HTR-8/SVneo (cell line): Measurements from ENCODE around the gene SH3PXD2A.
A peak's percentile ranks its signal among the peaks of the same experiment; 100 is the strongest.

ENCODE experiments used
- DNase-seq: peaks from one replicate; pipeline ENCODE4 v3.0.0; 2011; ENCODE audit warnings: low spot score, mixed read lengths; ENCODE audit not compliant: insufficient read length
- FAIRE-seq: peaks from 2 replicates; lab custom pipeline; 2011; peaks lifted over from hg19 to GRCh38; lab: Jason Lieb, UNC

Gene SH3PXD2A

GRCh38 chr10:103582331-103583123 is 272.8 kb downstream of the SH3PXD2A start:
- DNase-seq = no peak
- no peak for FAIRE-seq

GRCh38 chr10:103581499-103581898 is 273.9 kb downstream of the SH3PXD2A start:
- no peak for DNase-seq
- no peak for FAIRE-seq

GRCh38 chr10:103580430-103580829 is 274.9 kb downstream of the SH3PXD2A start:
- DNase-seq (no peak), FAIRE-seq (no peak)

- FAIRE-seq (no peak), DNase-seq (no peak)
These were observed 275.4 kb downstream of the SH3PXD2A start for GRCh38 chr10:103580011-103580410.

- no peak for DNase-seq
- FAIRE-seq = no peak
These were observed 276.5 kb downstream of the SH3PXD2A start for GRCh38 chr10:103578782-103579382.

- DNase-seq (no peak), FAIRE-seq (no peak)
These were observed 278.5 kb downstream of the SH3PXD2A start for GRCh38 chr10:103576862-103577261.

GRCh38 chr10:103576076-103576471 is 279.3 kb downstream of the SH3PXD2A start:
- DNase-seq (no peak), FAIRE-seq (no peak)

- DNase-seq (no peak), FAIRE-seq (no peak)
These were observed 279.8 kb downstream of the SH3PXD2A start for GRCh38 chr10:103575416-103576075.

- DNase-seq (no peak), FAIRE-seq (no peak)
These were observed 281.0 kb downstream of the SH3PXD2A start for GRCh38 chr10:103574097-103575061.

- DNase-seq = no peak
- no peak for FAIRE-seq
These were observed 282.2 kb downstream of the SH3PXD2A start for GRCh38 chr10:103573205-103573487.

GRCh38 chr10:103572347-103573204 is 282.8 kb downstream of the SH3PXD2A start:
- FAIRE-seq (no peak), DNase-seq (no peak)

- no peak for FAIRE-seq
- DNase-seq = no peak
These were observed 283.8 kb downstream of the SH3PXD2A start for GRCh38 chr10:103571656-103571975.

GRCh38 chr10:103570844-103571655 is 284.3 kb downstream of the SH3PXD2A start:
- DNase-seq (no peak), FAIRE-seq (no peak)

- FAIRE-seq = no peak
- DNase-seq = no peak
These were observed 285.5 kb downstream of the SH3PXD2A start for GRCh38 chr10:103569896-103570295.

GRCh38 chr10:103568505-103568904 is 286.9 kb downstream of the SH3PXD2A start:
- no peak for DNase-seq

GRCh38 chr10:103566536-103566935 is 288.8 kb downstream of the SH3PXD2A start:
- FAIRE-seq (no peak), DNase-seq (no peak)

More at GRCh38 chr10:103568505-103568904, 286.9 kb downstream of the SH3PXD2A start:
- FAIRE-seq = no peak

GRCh38 chr10:103564776-103565520 is 290.4 kb downstream of the SH3PXD2A start:
- peak; percentile 36 for DNase-seq
- FAIRE-seq = no peak

GRCh38 chr10:103564116-103564501 is 291.3 kb downstream of the SH3PXD2A start:
- FAIRE-seq (no peak), DNase-seq (peak; percentile 40)
